A549 (cell line): ENCODE measurements around the gene AHI1. TPM values are rescaled to one million over a fixed set of nuclear protein-coding genes. Genes with fewer than 3 reads are reported as not detected.

ENCODE experiments used
- ATAC-seq, 2 experiments: fragments of 200-7000 bp in 1 of 2; fragments of >200 bp in 1 of 2; cut with Nextera tagmentation in 1 of 2; cut with Tn5 transposase in 1 of 2; 3 replicates each; pipeline versions ENCODE4 v1.8.0 to v1.9.1; 2018 to 2020; ENCODE audit warnings: mild to moderate bottlenecking in 1 of 2, moderate library complexity in 1 of 2
- CTCF ChIA-PET: fragments of 300-600 bp; sonication (Branson Sonifier 250); formaldehyde crosslinking; extraction: SDS; loops from one replicate; lab custom pipeline; 2021; ENCODE audit warnings: antibody characterized with exemption, inconsistent platforms; lab: Yijun Ruan, JAX
- POLR2A ChIA-PET: fragments of 350-600 bp; formaldehyde crosslinking; extraction: SDS; loops from one replicate; lab custom pipeline; 2021; ENCODE audit warnings: antibody characterized with exemption, inconsistent platforms; lab: Yijun Ruan, JAX
- DNase-seq, 2 experiments: peaks; one replicate each; pipeline versions ENCODE4 v3.0.0 to v3.0.0-alpha.2; 2011 to 2016; ENCODE audit warnings: low read depth in 1 of 2, low spot score in 1 of 2
- FAIRE-seq: peaks from 2 replicates; lab custom pipeline; 2011; peaks lifted over from hg19 to GRCh38; lab: Jason Lieb, UNC
- H3K27ac ChIP-seq, 2 experiments: fragments of >200 bp; sonication (Bioruptor Twin); formaldehyde crosslinking; 3 replicates each; pipeline ENCODE4 v1.5.1; 2016 to 2017
- H3K4me1 ChIP-seq: fragments of >200 bp; sonication (Bioruptor Twin); formaldehyde crosslinking; 3 replicates; pipeline ENCODE4 v1.6.1; 2016
- H3K4me2 ChIP-seq: fragments of >200 bp; sonication (Bioruptor Twin); formaldehyde crosslinking; 3 replicates; pipeline ENCODE4 v1.6.1; 2016
- H3K4me3 ChIP-seq: fragments of >200 bp; sonication (Bioruptor Twin); formaldehyde crosslinking; 3 replicates; pipeline ENCODE4 v1.5.1; 2016
- H3K9me3 ChIP-seq: fragments of >200 bp; sonication (Bioruptor Twin); formaldehyde crosslinking; 3 replicates; pipeline ENCODE4 v1.6.1; 2016
- CHD2 ChIP-seq: fragments of 150-350 bp; IDR thresholded peaks from 2 replicates; pipeline ENCODE4 v1.6.1; 2014; ENCODE audit warnings: low read length; ENCODE audit not compliant: partially characterized antibody
- E2F6 ChIP-seq: IDR thresholded peaks from 2 replicates; pipeline ENCODE4 v1.6.1; 2012; ENCODE audit warnings: low read depth, borderline replicate concordance
- EHMT2 ChIP-seq: fragments of 200-600 bp; sonication (generic); IDR thresholded peaks from 2 replicates; pipeline ENCODE4 v1.6.1; 2016; ENCODE audit warnings: antibody characterized with exemption, low read depth, mild to moderate bottlenecking, moderate library complexity
- FOSL2 ChIP-seq, 2 experiments: fragments of 450-650 bp in 1 of 2; fragments of >200 bp in 1 of 2; sonication (Bioruptor Twin) in 1 of 2; formaldehyde crosslinking; IDR thresholded peaks; 2 replicates each; pipeline versions ENCODE4 v1.5.0 to v1.6.1; 2016 to 2020; ENCODE audit warnings: mild to moderate bottlenecking in 1 of 2, moderate library complexity in 1 of 2
- GATA3 ChIP-seq: IDR thresholded peaks from 2 replicates; pipeline ENCODE4 v1.6.1; 2012; ENCODE audit warnings: borderline replicate concordance
- HOXB5 ChIP-seq: fragments of 250-450 bp; sonication (Bioruptor Pico); IDR thresholded peaks from 2 replicates; pipeline ENCODE4 v1.5.0; 2020; ENCODE audit warnings: mild to moderate bottlenecking, moderate library complexity
- PHF8 ChIP-seq: fragments of 200-600 bp; sonication (generic); IDR thresholded peaks from 2 replicates; pipeline ENCODE4 v1.6.1; 2016; ENCODE audit warnings: low read depth, mild to moderate bottlenecking, antibody characterized with exemption, moderate library complexity, borderline replicate concordance
- RAD21 ChIP-seq, 2 experiments: fragments of >200 bp in 1 of 2; sonication (Bioruptor Twin) in 1 of 2; formaldehyde crosslinking in 1 of 2; IDR thresholded peaks in 1 of 2; conservative IDR thresholded peaks in 1 of 2; 2 replicates in 1 of 2; 3 replicates in 1 of 2; pipeline ENCODE4 v1.6.1; 2012 to 2018; ENCODE audit warnings: inconsistent platforms in 1 of 2
- RARB ChIP-seq: fragments of 250-450 bp; sonication (Bioruptor Pico); IDR thresholded peaks from 2 replicates; pipeline ENCODE4 v1.8.0; 2021; ENCODE audit warnings: mild to moderate bottlenecking, moderate library complexity
- WGBS: methylation state at CpG from one replicate; pipeline ENCODE4 v1.1.6; 2017; ENCODE audit errors: missing lambda C conversion rate; 5-methylcytosine and 5-hydroxymethylcytosine counted together
- polyA plus RNA-seq, 4 experiments: library from polyadenylated mRNA; depleted of rRNA in 3 of 4; stranded (reverse); fragments of >200 nt; fragmentation: RNase III in 1 of 4; extraction: RNeasy Plus Mini Kit Qiagen cat#74134 plus additional on column Dnase treatment in 1 of 4; gene quantifications; 2 replicates in 3 of 4; 3 replicates in 1 of 4; pipeline ENCODE4 v1.2.3, GENCODE V29; 2011 to 2017
- TF ChIP-seq, protein P1 (sequence below): fragments of 150-350 bp; IDR thresholded peaks from 2 replicates; pipeline ENCODE4 v1.6.1; 2014; ENCODE audit warnings: low read depth, mild to moderate bottlenecking, low read length
- TF ChIP-seq, protein P2 (sequence below): IDR thresholded peaks from 2 replicates; pipeline ENCODE4 v1.6.1; 2012
- TF ChIP-seq, protein P3 (sequence below): fragments of 200-600 bp; sonication (generic); IDR thresholded peaks from 2 replicates; pipeline ENCODE4 v1.6.1; 2016; ENCODE audit warnings: antibody characterized with exemption, mild to moderate bottlenecking, moderate library complexity

AHI1 gene
- polyA plus RNA-seq, 2 of the 4 experiments (the other 2 are of a cell fraction): 24.7 to 50.8 TPM

DNA sequence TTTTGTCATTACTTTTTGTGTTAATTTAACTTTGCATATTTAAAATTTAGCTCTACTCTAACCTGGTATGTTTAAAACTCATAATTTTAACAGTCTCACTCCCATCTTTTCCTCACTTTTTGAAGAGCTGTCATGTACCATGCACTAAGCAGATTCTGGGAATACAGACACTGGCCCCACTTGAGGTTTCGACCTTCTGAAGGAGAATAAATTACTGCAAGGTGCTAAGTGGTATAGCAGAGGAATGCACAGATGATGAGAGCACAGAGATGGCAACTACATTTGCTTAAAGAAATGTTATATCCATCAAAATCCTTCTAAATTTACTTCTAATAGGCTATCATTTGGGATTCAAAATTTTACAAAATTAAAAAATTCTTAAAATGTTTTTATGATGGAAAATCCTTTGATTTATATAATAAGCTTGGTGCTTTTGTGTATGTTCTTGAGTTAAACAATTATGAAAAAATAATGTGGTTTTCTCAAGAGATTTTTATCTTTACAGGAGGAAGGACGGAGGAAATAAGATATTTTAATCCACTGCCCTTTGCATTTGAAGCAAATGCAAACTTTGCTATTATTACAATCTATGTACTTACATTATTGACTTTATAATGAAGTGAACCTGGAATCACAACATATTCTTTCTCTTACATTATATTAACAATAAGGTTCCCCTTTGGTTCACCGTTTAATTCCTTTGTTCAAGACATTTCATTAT lies 79.3 kb downstream of the AHI1 start (continued):
- no peak for TF ChIP-seq E2F6
- TF ChIP-seq, protein P1, sequence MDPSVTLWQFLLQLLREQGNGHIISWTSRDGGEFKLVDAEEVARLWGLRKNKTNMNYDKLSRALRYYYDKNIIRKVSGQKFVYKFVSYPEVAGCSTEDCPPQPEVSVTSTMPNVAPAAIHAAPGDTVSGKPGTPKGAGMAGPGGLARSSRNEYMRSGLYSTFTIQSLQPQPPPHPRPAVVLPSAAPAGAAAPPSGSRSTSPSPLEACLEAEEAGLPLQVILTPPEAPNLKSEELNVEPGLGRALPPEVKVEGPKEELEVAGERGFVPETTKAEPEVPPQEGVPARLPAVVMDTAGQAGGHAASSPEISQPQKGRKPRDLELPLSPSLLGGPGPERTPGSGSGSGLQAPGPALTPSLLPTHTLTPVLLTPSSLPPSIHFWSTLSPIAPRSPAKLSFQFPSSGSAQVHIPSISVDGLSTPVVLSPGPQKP: no peak
- TF ChIP-seq, protein P2, sequence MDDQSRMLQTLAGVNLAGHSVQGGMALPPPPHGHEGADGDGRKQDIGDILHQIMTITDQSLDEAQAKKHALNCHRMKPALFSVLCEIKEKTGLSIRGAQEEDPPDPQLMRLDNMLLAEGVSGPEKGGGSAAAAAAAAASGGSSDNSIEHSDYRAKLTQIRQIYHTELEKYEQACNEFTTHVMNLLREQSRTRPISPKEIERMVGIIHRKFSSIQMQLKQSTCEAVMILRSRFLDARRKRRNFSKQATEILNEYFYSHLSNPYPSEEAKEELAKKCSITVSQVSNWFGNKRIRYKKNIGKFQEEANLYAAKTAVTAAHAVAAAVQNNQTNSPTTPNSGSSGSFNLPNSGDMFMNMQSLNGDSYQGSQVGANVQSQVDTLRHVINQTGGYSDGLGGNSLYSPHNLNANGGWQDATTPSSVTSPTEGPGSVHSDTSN: no peak

DNA sequence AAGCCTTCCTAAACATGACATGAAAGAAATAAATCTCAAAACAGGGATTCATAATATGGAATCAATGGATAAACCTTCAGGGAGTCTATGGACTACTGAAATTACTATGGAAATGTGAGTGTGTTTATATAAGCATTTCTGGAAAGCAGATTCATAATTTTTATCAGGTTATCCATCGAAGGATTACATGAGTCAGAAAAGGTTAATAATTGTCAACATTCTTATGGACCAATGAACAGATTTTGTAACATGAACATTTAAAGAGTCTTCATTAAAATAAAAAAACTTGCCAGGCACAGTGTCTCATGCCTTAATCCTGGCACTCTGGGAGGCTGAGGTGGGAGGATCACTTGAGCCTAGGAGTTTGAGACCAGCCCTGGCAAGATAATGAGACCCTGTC lies 84.8 kb downstream of the AHI1 start:
- POLR2A ChIA-PET: no interaction called here
- 10% methylated on average over 1 of the region's 1 CpG for WGBS

DNA sequence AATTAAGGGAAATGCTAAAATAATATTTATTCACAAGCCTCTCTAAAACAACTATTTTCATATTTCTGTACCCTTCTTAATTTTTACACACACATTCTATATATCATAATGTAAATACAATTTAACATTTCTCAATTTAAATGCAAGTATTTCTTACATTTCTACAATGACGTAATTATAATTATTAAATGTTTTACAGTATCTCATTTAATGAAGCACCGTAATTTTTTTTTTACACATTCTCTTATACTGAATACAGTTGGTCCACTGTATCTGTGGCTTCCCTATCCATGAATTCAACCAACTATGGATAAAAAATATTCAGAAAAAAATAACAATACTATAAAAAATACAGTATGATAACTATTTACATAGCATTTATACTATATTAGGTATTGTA lies 85.7 kb downstream of the AHI1 start:
- FAIRE-seq (no peak), DNase-seq (no peak), ATAC-seq (no peak)
- Histone ChIP-seq H3K9me3 (no peaks in the 10 kb centered on the region), H3K4me2 (no peak overlapping the region), H3K4me1 (peaks cover 21% of the 10 kb centered on the region), H3K27ac (no peak overlapping the region), H3K4me3 (no peak overlapping the region)
- TF ChIP-seq FOSL2 (IDR thresholded peaks at IDR 0.05) (no peak), FOSL2 (CRISPR knock-in tag; IDR thresholded peaks at IDR 0.05) (no peak), EHMT2 (no peak), PHF8 (no peak), HOXB5 (CRISPR knock-in tag) (no peak)
- POLR2A ChIA-PET: no interaction called here
- WGBS: 92% methylated on average over 2 of the region's 2 CpGs
- CTCF ChIA-PET: interaction anchor here (1.1 kb wide), 1 partner anchor 228 kb away, joined by 3 read pairs; no protein-coding TSS in a partner anchor

More for the DNA sequence above, 84.8 kb downstream of the AHI1 start:
- H3K4me3 ChIP-seq: no peak overlapping the region
- ATAC-seq (no peak), DNase-seq (peak in 1 of 2 experiments; percentile 12), FAIRE-seq (no peak)
- peaks cover 21% of the 10 kb centered on the region for H3K4me1 ChIP-seq
- CTCF ChIA-PET: no interaction called here
- peak overlapping the region; percentile 11 to 73; a peak in 3 of 6 replicates for H3K27ac ChIP-seq
- peak overlapping the region; percentile 33 for H3K4me2 ChIP-seq
- no peaks in the 10 kb centered on the region for H3K9me3 ChIP-seq
- TF ChIP-seq GATA3 (peak; percentile 28; the same call in 1 of the 2 replicates), FOSL2 (IDR thresholded peaks at IDR 0.05) (no peak), FOSL2 (CRISPR knock-in tag; IDR thresholded peaks at IDR 0.05) (0 out of 2 replicates have a peak, but pooled peaks have one; percentile 9), RARB (CRISPR knock-in tag) (no peak)

DNA sequence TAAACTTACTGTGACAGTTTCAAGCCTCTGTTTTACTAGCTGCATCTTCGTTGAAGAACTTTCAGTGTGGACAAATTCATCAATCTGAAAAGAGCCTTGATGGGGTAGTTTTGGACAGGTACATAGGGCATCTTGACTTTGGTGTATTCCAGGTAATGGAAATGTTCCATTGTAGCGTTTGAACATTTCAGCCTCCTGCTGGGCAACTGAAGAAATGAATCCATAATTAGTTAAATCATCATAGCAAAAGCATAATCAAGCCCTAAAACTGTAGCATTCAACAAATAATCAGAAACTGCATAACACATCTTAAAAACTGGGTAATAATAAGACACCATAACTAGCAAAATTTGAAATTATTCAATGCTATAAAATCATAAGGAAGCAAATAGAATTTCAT lies 86.2 kb downstream of the AHI1 start:
- 75% methylated on average over 2 of the region's 2 CpGs for WGBS
- no peak overlapping the region for H3K4me3 ChIP-seq
- DNase-seq (no peak), FAIRE-seq (no peak), ATAC-seq (no peak)
- TF ChIP-seq CHD2 (no peak), RAD21 (conservative IDR thresholded peaks at IDR 0.05 in 1 of 2, IDR thresholded peaks at IDR 0.05 in 1 of 2) (0 out of 5 replicates have a peak, but pooled peaks of 1 of the 2 experiments have one; percentile 9), E2F6 (no peak)
- TF ChIP-seq, protein P3, sequence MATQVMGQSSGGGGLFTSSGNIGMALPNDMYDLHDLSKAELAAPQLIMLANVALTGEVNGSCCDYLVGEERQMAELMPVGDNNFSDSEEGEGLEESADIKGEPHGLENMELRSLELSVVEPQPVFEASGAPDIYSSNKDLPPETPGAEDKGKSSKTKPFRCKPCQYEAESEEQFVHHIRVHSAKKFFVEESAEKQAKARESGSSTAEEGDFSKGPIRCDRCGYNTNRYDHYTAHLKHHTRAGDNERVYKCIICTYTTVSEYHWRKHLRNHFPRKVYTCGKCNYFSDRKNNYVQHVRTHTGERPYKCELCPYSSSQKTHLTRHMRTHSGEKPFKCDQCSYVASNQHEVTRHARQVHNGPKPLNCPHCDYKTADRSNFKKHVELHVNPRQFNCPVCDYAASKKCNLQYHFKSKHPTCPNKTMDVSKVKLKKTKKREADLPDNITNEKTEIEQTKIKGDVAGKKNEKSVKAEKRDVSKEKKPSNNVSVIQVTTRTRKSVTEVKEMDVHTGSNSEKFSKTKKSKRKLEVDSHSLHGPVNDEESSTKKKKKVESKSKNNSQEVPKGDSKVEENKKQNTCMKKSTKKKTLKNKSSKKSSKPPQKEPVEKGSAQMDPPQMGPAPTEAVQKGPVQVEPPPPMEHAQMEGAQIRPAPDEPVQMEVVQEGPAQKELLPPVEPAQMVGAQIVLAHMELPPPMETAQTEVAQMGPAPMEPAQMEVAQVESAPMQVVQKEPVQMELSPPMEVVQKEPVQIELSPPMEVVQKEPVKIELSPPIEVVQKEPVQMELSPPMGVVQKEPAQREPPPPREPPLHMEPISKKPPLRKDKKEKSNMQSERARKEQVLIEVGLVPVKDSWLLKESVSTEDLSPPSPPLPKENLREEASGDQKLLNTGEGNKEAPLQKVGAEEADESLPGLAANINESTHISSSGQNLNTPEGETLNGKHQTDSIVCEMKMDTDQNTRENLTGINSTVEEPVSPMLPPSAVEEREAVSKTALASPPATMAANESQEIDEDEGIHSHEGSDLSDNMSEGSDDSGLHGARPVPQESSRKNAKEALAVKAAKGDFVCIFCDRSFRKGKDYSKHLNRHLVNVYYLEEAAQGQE: no peak
- peaks cover 21% of the 10 kb centered on the region for H3K4me1 ChIP-seq
- H3K27ac ChIP-seq: no peak overlapping the region
- ChIA-PET POLR2A (no interaction called here), CTCF (interaction anchor here (1.1 kb wide), 1 partner anchor 227 kb away, joined by 3 read pairs; no protein-coding TSS in a partner anchor)
- H3K9me3 ChIP-seq: no peaks in the 10 kb centered on the region
- H3K4me2 ChIP-seq: no peak overlapping the region
